ENCODE measurements around the gene PTPRS. TPM values are rescaled to one million over a fixed set of nuclear protein-coding genes. Genes with fewer than 3 reads are reported as not detected.

The PTPRS gene
- total and polyA plus RNA-seq, 2 of the 8 experiments (the other 6 are each of a cell fraction or from before 2014, with no cell fraction given): 96.8 to 223 TPM

DNA sequence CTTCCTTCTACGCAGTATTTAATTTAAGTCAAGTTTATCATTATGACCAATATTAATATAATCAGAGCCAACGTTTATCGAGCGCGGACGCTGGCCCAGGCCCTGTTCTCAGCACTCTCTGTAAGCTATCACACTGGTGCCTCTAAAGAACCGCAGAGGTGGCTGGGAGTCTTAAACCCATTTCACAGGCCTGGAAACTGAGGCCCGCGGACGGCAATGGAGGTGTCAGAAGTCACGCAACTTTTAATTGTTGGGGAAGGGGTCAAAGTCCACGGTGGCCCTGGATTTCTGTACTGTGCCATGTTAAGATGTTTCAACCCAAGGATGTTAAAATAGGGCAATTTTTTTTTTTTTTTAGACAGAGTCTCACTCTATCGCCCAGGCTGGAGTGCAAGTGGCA, 8.8 kb downstream of the PTPRS start:
- DNase-seq (ENCODE audit: low read depth in 1 of 2, low spot score in 2 of 2) (no peak), FAIRE-seq (no peak)
- no peak overlapping the region for H2BK120ac ChIP-seq (replicated peaks; ENCODE audit: low read depth, low read length)
- H4K20me1 ChIP-seq (replicated peaks in 1 of 2; ENCODE audit: control insufficient read depth in 1 of 2, insufficient read depth in 2 of 2, low read length in 2 of 2): peaks cover 44 to 53% of the 10 kb centered on the region in 2 experiments
- H2AK5ac ChIP-seq (ENCODE audit: low read depth, low read length): no peak overlapping the region
- peaks cover 0 to 3% (median 1%) of the 10 kb centered on the region in 4 experiments; a peak in 1 of 8 replicates for H3K36me3 ChIP-seq (ENCODE audit: control insufficient read depth in 2 of 4, insufficient read depth in 4 of 4, low read length in 3 of 4)
- peaks cover 27% of the 10 kb centered on the region for H3K79me1 ChIP-seq (ENCODE audit: low read depth, low read length)
- H3K23ac ChIP-seq (ENCODE audit: insufficient read length): no peak overlapping the region
- no peak overlapping the region for H2BK15ac ChIP-seq (ENCODE audit: low read length)
- H3K56ac ChIP-seq (replicated peaks; ENCODE audit: insufficient read length, low read depth, low read length): no peak overlapping the region
- no peaks in the 10 kb centered on the region for H3K9me3 ChIP-seq (ENCODE audit: insufficient read depth in 2 of 2, low read depth in 1 of 2, low read length in 1 of 2)
- H3K27ac ChIP-seq (ENCODE audit: low read depth, low read length): no peak overlapping the region
- H3K9ac ChIP-seq (replicated peaks in 1 of 4; ENCODE audit: extremely low read depth in 1 of 4, low read depth in 3 of 4, low read length in 3 of 4): no peak overlapping the region
- ChIA-PET POLR2A (ENCODE audit: partially characterized antibody) (interaction anchor here (0.6 kb wide), 1 partner anchor 654 kb away, joined by 3 read pairs; no protein-coding TSS in a partner anchor), CTCF (ENCODE audit: partially characterized antibody) (no interaction called here)
- no peak overlapping the region for H3K4ac ChIP-seq (replicated peaks; ENCODE audit: insufficient read length, low read depth, low read length)
- H3K27me3 ChIP-seq (replicated peaks in 1 of 4; ENCODE audit: control insufficient read depth in 3 of 4, extremely low read depth in 1 of 4, insufficient read depth in 3 of 4, low read length in 3 of 4): no peaks in the 10 kb centered on the region
- peaks cover 2 to 4% (median 3%) of the 10 kb centered on the region in 4 experiments; a peak in 6 of 7 replicates for H3K4me1 ChIP-seq (replicated peaks in 1 of 4; ENCODE audit: control insufficient read depth in 3 of 4, insufficient read depth in 4 of 4, low read length in 3 of 4)
- H3K4me3 ChIP-seq (ENCODE audit: extremely low read depth in 1 of 4, insufficient read depth in 2 of 4, low read depth in 3 of 4, low read length in 4 of 4): no peak overlapping the region
- no peak overlapping the region for H4K8ac ChIP-seq (ENCODE audit: extremely low read depth, insufficient read depth, low read length)
- H2AFZ ChIP-seq (ENCODE audit: low read length): no peak overlapping the region
- no peak overlapping the region for H4K5ac ChIP-seq (ENCODE audit: insufficient read length, low read depth, low read length)
- H2BK5ac ChIP-seq (ENCODE audit: low read depth, low read length): no peak overlapping the region
- H2BK20ac ChIP-seq (ENCODE audit: low read length): no peak overlapping the region
- no peak overlapping the region for H3K18ac ChIP-seq (ENCODE audit: extremely low read depth, low read length)
- H4K91ac ChIP-seq (replicated peaks; ENCODE audit: insufficient read length, low read length): no peak overlapping the region
- WGBS, 2 experiments (ENCODE audit: extremely low coverage in 1 of 2, insufficient coverage in 1 of 2, insufficient read length in 1 of 2, insufficient replicate concordance in 2 of 2, low coverage in 1 of 2, low lambda C conversion rate in 2 of 2, missing lambda C conversion rate in 1 of 2): 95% methylated on average over 13 of the region's 13 CpGs; no CpG with 5 or more reads in 1 of the 2 experiments
- peaks cover 12 to 92% of the 10 kb centered on the region in 2 experiments for H3K79me2 ChIP-seq (ENCODE audit: control insufficient read depth in 1 of 2, insufficient read depth in 2 of 2, low read length in 2 of 2)
- no peak overlapping the region for H3K4me2 ChIP-seq (ENCODE audit: insufficient read depth in 1 of 2, low read depth in 2 of 2, low read length in 2 of 2)
- H2BK12ac ChIP-seq (ENCODE audit: low read depth, low read length): no peak overlapping the region
- no peaks in the 10 kb centered on the region for H3K23me2 ChIP-seq (ENCODE audit: low read depth, low read length)
- H3K14ac ChIP-seq (ENCODE audit: insufficient read length): no peak overlapping the region
- TF ChIP-seq CBX8 (IDR thresholded peaks at IDR 0.05; ENCODE audit: borderline replicate concordance, low read depth, low read length) (no peak), NRF1 (IDR thresholded peaks at IDR 0.05; ENCODE audit: low read depth, low read length) (no peak), KDM1A (IDR thresholded peaks at IDR 0.05; ENCODE audit: borderline replicate concordance, low read length) (peak; percentile 55; the same call in 1 of the 2 replicates), FOSL1 (IDR thresholded peaks at IDR 0.05; ENCODE audit: insufficient read depth, low read depth, low read length) (no peak), EP300 (IDR thresholded peaks at IDR 0.05; ENCODE audit: borderline replicate concordance in 1 of 2, low read depth in 2 of 2, low read length in 2 of 2) (no peak)

Measured in H1 (cell line).